Activated CD8-positive, alpha-beta memory T cell treated with anti-CD3 and anti-CD28 coated beads for 36 hours (primary cell): ENCODE results near the gene NUP98. TPM values are rescaled to one million over a fixed set of nuclear protein-coding genes. Genes with fewer than 3 reads are reported as not detected.
"Not testable (repeated sequence)": the region's sequence is repeated elsewhere in the genome, so short reads cannot be mapped to it uniquely, and the experiment has no call there.

Source experiments
- CTCF ChIA-PET: fragments of 350-600 bp; sonication (Branson Sonifier 250); formaldehyde crosslinking; loops from one replicate; lab custom pipeline; 2021; ENCODE audit warnings: antibody characterized with exemption; lab: Charles Lee
- POLR2A ChIA-PET: fragments of 350-600 bp; sonication (Branson Sonifier 250); formaldehyde crosslinking; loops from one replicate; lab custom pipeline; 2021; ENCODE audit warnings: antibody characterized with exemption; lab: Charles Lee
- total RNA-seq, 2 experiments: library from RNA; stranded (reverse); gene quantifications; one replicate each; pipeline ENCODE4 v1.2.3, GENCODE V29; 2021

Gene NUP98
- total RNA-seq, 2 experiments from 2014 or later = 107 TPM

GRCh38 chr11:3810446-3810845 is 13.1 kb upstream of the NUP98 start:
- ChIA-PET CTCF (interaction anchor here (1.2 to 5.2 kb wide), 4 partner anchors 11 to 44 kb away, joined by 3 to 37 read pairs (median 7); partner anchors contain the start of gene NUP98), POLR2A (interaction anchor here (0.6 kb wide), 1 partner anchor 12 kb away, joined by 7 read pairs; no protein-coding TSS in a partner anchor)

GRCh38 chr11:3809624-3809928 is 12.2 kb upstream of the NUP98 start:
- POLR2A ChIA-PET = interaction anchor here (1.2 kb wide), 1 partner anchor 22 kb away, joined by 5 read pairs; no protein-coding TSS in a partner anchor
- CTCF ChIA-PET = interaction anchor here (1.3 to 5.2 kb wide), 7 partner anchors 10 to 263 kb away, joined by 3 to 37 read pairs (median 7); partner anchors contain the start of gene NUP98

DNA sequence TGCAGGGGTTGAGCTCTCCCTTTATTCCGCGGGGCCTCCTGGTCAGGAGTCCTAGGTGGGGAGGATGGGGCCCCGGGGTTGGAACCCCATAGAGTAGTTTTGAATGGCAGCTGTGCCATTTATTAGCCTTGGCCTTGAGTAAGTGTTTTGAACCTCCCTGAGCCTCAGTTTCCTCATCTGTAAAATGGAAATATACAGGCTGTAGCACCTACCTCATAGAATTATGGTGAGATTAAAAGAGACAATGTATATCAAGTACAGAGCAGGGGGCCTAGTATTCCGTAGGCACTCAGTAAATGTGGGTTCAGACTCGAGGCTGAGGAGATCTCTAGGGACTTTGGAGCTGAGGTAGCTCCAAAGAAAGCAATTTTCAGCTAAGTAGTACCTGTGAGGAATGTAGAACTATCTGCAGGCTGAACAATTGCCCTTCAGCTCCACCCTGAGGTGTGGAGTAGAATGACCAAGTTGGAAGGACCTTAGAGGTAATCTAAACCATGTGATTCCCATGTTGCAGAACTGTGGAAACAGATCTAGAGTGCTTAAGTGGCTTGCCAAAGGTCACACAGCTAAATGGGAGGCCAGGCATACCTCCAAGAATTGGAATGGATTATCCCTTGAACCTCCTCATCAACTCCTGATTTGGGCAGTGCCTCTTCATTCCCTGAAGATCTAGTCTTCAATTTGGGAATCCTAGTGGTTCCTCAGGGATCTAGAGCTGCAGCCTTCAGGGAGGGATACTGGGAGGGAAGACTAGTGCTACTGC is 11.7 kb upstream of the NUP98 start:
- ChIA-PET CTCF (interaction anchor here (0.7 to 5.2 kb wide), 20 partner anchors 10 to 264 kb away, joined by 3 to 37 read pairs (median 4); partner anchors contain the start of gene NUP98), POLR2A (interaction anchor here (0.8 to 1.2 kb wide), 2 partner anchors 11 to 22 kb away, joined by 3 to 5 read pairs; partner anchors contain the start of gene NUP98)

DNA sequence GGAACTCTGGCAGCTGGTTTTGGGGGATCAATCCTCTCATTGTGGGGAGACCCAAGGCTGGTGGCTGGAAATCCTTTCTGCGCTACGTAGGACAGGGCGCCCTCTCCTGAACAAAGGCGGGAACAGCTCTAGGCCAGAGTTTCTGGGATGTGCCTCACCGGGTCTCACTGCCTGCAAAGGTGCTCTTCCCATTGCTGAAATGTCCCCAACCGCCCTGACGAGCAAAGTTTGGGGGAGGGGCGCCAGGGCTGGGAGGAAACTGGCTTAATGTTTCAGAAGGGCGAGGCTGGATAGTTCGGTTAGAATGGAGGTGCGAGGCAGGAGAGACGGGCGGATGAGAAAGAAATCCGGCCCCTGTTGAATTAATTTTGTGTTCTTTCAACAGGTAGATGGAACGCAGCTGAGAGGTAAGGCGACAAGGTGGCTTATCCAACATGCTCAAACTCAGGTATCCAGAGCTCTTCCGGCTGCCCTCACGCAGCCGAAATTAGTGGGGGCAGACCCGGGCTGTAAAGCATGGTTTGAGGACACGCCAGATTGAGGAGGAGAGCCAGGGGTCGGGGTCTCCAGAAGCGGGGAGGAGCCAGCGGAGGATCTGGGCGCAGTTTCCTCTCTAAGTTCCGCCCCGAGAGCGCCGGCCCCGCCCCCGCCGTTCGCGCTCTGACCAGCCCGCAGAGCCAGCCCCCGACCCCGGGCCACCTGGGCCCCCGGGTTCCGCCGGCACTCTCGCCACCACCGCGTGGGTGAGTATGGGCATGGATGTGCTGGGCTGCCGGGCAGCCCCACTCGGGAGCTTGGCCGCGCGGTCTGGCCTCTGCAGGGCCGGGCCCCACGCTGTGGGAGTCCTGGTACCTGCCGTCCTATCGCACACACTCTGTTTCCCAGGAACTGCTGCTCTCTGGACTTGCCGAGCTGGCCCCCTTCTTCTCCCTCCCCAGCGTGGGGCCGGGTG is 10.8 kb upstream of the NUP98 start, which contains the start of gene PGAP2:
TSS of gene PGAP2 (plus strand) at position 652 of the 952 bp plus-strand sequence. CDS start 2,700 bp downstream, outside the sequence.
- POLR2A ChIA-PET = interaction anchor here (0.6 to 1.2 kb wide), 5 partner anchors 10 to 105 kb away, joined by 3 to 5 read pairs (median 3); partner anchors contain the start of gene NUP98
- CTCF ChIA-PET = interaction anchor here (0.5 to 5.2 kb wide), 27 partner anchors 9 to 265 kb away, joined by 3 to 37 read pairs (median 4); partner anchors contain the start of gene NUP98

DNA sequence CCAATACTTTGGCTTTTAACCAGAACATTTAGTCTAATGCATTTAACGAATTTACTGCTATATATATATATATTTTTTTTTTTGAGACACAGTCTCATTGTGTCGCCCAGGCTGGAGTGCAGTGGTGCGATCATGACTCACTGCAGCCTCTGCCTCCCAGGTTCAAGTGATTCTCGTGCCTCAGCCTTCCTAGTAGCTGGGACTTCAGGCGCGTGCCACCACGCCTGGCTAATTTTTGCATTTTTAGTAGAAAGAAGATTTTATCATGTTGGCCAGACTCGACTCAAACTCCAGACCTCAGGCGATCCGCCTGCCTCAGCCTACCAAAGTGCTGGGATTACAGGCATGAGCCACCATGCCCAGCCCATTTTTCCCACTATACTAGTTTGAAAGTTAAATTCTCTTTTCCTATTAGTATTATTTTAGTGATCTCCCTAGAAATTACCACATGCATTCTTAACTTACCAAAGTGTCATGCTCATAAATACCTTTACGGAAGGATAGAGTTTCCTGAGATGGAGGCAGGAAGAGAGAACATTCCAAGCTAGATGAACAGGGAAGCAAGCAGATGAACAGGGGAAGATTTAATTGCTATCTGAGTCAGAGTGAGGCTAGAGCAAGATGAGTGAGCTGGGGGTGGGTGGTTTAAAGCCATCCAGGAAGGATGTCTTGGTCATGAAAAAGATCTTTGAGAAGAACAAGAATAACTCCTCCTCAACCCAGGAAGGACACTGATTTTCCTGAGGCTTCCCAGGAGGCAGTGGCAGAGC is 6.6 kb upstream of the NUP98 start:
- ChIA-PET CTCF (interaction anchor here (0.6 kb wide), 2 partner anchors 37 to 74 kb away, joined by 3 read pairs; no protein-coding TSS in a partner anchor), POLR2A (no interaction called here)

- ChIA-PET CTCF (no interaction called here), POLR2A (no interaction called here)
These were observed 4.8 kb upstream of the NUP98 start for GRCh38 chr11:3802011-3802790.

GRCh38 chr11:3799873-3800272 is 2.5 kb upstream of the NUP98 start:
- POLR2A ChIA-PET = interaction anchor here (0.5 kb wide), 1 partner anchor 348 kb away, joined by 3 read pairs; no protein-coding TSS in a partner anchor
- CTCF ChIA-PET = interaction anchor here (3.8 kb wide), 1 partner anchor 9 kb away, joined by 37 read pairs; the partner anchor contains the start of gene PGAP2

- ChIA-PET POLR2A (interaction anchor here (0.7 to 1.3 kb wide), 3 partner anchors 8 to 26 kb away, joined by 3 to 7 read pairs (median 3); no protein-coding TSS in a partner anchor), CTCF (interaction anchor here (3.8 kb wide), 1 partner anchor 9 kb away, joined by 37 read pairs; the partner anchor contains the start of gene PGAP2)
These were observed 1.8 kb upstream of the NUP98 start for GRCh38 chr11:3799143-3799542.

GRCh38 chr11:3796801-3797328 is 489 bp downstream of the NUP98 start:
- CTCF ChIA-PET = interaction anchor here (0.9 to 1.2 kb wide), 3 partner anchors 11 to 41 kb away, joined by 3 to 4 read pairs (median 4); partner anchors contain the start of gene PGAP2
- POLR2A ChIA-PET = interaction anchor here (0.9 to 2.4 kb wide), 2 partner anchors 12 to 44 kb away, joined by 4 to 11 read pairs; partner anchors contain the start of gene RHOG

GRCh38 chr11:3796346-3796745 is 1.0 kb downstream of the NUP98 start:
- POLR2A ChIA-PET = interaction anchor here (0.5 to 2.4 kb wide), 3 partner anchors 11 to 45 kb away, joined by 4 to 11 read pairs (median 5); partner anchors contain the start of gene RHOG
- CTCF ChIA-PET = interaction anchor here (1.0 to 1.2 kb wide), 3 partner anchors 8 to 12 kb away, joined by 3 to 4 read pairs (median 3); partner anchors contain the start of gene PGAP2

DNA sequence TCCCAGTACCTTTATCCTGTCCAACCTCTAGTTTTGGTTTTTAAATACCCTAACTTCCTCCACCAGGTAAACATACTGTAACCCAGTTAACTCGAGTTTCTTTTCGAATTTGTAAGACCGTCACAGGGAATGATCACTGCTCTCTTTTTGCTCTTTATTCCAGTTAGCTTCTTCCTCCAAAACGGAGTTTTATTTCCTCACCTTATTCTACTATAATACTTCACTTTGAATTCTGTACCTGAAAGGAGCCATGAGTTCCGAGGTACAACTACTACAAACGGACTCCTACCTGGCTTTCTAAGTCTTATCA is 1.4 kb downstream of the NUP98 start:
- CTCF ChIA-PET = interaction anchor here (1.0 to 1.2 kb wide), 2 partner anchors 8 to 12 kb away, joined by 3 read pairs; partner anchors contain the start of gene PGAP2
- POLR2A ChIA-PET = interaction anchor here (0.5 to 2.4 kb wide), 3 partner anchors 11 to 45 kb away, joined by 4 to 11 read pairs (median 5); partner anchors contain the start of gene RHOG

GRCh38 chr11:3795131-3796001 is 2.0 kb downstream of the NUP98 start:
- CTCF ChIA-PET = interaction anchor here (1.0 to 1.2 kb wide), 2 partner anchors 7 to 13 kb away, joined by 3 read pairs; partner anchors contain the start of gene PGAP2
- POLR2A ChIA-PET = interaction anchor here (0.5 to 0.6 kb wide), 2 partner anchors 13 to 41 kb away, joined by 4 to 5 read pairs; no protein-coding TSS in a partner anchor

GRCh38 chr11:3794387-3794786 is 3.0 kb downstream of the NUP98 start:
- CTCF ChIA-PET = interaction anchor here (0.6 to 1.3 kb wide), 2 partner anchors 13 to 110 kb away, joined by 4 read pairs; no protein-coding TSS in a partner anchor
- POLR2A ChIA-PET = not testable (repeated sequence)

GRCh38 chr11:3786781-3787428 is 10.4 kb downstream of the NUP98 start:
- POLR2A ChIA-PET = interaction anchor here (0.6 kb wide), 1 partner anchor 41 kb away, joined by 4 read pairs; no protein-coding TSS in a partner anchor
- CTCF ChIA-PET = interaction anchor here (1.3 kb wide), 1 partner anchor 21 kb away, joined by 4 read pairs; the partner anchor contains the start of gene PGAP2

- ChIA-PET CTCF (interaction anchor here (0.5 to 2.9 kb wide), 2 partner anchors 23 to 25 kb away, joined by 3 to 11 read pairs; partner anchors contain the start of gene PGAP2), POLR2A (no interaction called here)
These were observed 13.7 kb downstream of the NUP98 start for GRCh38 chr11:3783611-3784010.
